OCI-LY1 (cell line): ENCODE measurements around the gene CENPC.

ENCODE experiments used
- EZH2 ChIP-seq: fragments of 200-600 bp; sonication (generic), shearing (Covaris generic); IDR thresholded peaks from 2 replicates; pipeline ENCODE4 v1.8.0; 2017; ENCODE audit warnings: borderline replicate concordance, mixed run types, mild to moderate bottlenecking, antibody characterized with exemption, low read length, moderate library complexity, mixed read lengths
- TF ChIP-seq, protein P1 (sequence below): fragments of 200-600 bp; sonication (generic), shearing (Covaris generic); IDR thresholded peaks from 2 replicates; pipeline ENCODE4 v1.5.1; 2017; ENCODE audit warnings: mild to moderate bottlenecking, antibody characterized with exemption, low read length, moderate library complexity, mixed read lengths

- TF ChIP-seq, protein P1, sequence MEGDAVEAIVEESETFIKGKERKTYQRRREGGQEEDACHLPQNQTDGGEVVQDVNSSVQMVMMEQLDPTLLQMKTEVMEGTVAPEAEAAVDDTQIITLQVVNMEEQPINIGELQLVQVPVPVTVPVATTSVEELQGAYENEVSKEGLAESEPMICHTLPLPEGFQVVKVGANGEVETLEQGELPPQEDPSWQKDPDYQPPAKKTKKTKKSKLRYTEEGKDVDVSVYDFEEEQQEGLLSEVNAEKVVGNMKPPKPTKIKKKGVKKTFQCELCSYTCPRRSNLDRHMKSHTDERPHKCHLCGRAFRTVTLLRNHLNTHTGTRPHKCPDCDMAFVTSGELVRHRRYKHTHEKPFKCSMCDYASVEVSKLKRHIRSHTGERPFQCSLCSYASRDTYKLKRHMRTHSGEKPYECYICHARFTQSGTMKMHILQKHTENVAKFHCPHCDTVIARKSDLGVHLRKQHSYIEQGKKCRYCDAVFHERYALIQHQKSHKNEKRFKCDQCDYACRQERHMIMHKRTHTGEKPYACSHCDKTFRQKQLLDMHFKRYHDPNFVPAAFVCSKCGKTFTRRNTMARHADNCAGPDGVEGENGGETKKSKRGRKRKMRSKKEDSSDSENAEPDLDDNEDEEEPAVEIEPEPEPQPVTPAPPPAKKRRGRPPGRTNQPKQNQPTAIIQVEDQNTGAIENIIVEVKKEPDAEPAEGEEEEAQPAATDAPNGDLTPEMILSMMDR: no peak
- TF ChIP-seq EZH2: no peak
Observed at GRCh38 chr4:67568820-67569219, 23.5 kb upstream of the CENPC start.
